ENCODE results near the gene FAM241B.

FAM241B gene

DNA sequence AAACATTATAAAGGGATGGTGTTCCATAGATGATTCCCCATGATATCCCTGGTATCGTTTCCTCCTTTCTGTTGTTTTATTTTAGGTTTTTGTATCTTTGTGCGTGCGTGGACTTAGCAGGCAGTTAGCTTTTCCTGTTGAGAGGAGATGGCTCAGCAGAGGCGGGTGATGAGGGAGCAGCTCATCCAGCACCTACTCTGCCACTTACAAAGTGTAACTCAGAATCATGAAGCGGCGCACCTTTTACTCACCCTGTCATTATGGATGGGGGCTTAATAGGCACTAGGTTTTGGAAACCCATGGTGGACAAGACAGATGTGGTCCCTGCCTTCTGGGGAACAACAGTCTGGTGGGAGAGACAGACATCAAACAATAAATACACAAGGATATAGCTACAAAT is 17.1 kb downstream of the FAM241B start:
- no peak for TF ChIP-seq CTCF (IDR thresholded peaks at IDR 0.05; ENCODE audit: low read depth, low read length)
- in situ Hi-C loops (cut with HindIII; ENCODE audit: low sequenced_read_pairs): no loop called here
- no peak for DNase-seq (ENCODE audit: low read depth, low spot score)
- no peak overlapping the region for H3K4me3 ChIP-seq (ENCODE audit: low read depth, low read length)

DNA sequence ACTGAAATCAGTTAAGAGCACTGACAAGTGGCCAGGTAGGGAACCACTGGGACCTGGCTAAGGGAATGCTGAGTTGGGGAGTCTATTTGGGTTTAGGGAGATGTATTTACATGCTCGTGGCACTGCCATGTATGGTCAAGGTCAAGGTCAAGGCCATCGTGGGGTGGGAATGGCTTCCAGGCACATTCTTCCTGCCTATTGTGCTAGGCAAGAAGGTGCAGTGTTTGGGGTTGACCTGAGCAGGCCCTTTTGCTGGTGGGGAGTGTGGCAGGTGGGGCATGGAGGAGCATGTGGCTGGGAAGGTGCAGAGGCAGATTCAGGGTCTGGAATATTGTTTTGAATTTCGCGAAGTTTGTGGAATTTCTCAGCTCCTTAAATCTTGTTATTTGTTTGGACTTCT is 17.8 kb downstream of the FAM241B start:
- DNase-seq (ENCODE audit: low read depth, low spot score): no peak
- in situ Hi-C loops (cut with HindIII; ENCODE audit: low sequenced_read_pairs): no loop called here
- no peak overlapping the region for H3K4me3 ChIP-seq (ENCODE audit: low read depth, low read length)
- no peak for TF ChIP-seq CTCF (IDR thresholded peaks at IDR 0.05; ENCODE audit: low read depth, low read length)

DNA sequence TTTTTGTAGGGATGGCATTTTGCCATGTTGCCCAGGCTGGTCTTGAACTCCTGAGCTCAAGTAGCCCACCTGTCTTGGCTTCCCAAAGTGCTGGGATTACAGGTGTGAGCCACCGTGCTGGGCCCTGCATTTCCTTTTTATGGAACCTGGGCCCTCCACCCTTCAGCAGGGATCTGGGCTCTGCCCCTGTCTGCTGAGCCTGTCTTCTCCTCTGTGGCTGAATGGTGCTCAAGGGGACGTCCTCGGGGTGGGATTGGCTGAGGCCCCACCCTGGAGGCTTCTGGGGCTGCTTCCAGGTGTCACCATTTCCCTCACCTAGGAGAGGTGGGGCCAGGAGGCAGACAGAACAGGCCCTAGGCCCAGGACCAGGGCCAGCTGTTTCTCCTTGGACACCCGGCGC is 18.4 kb downstream of the FAM241B start:
- in situ Hi-C loops (cut with HindIII; ENCODE audit: low sequenced_read_pairs): no loop called here
- TF ChIP-seq CTCF (IDR thresholded peaks at IDR 0.05; ENCODE audit: low read depth, low read length): no peak
- no peak for DNase-seq (ENCODE audit: low read depth, low spot score)
- H3K4me3 ChIP-seq (ENCODE audit: low read depth, low read length): no peak overlapping the region

GRCh38 chr10:69649786-69650550 is 19.9 kb downstream of the FAM241B start:
- TF ChIP-seq CTCF (IDR thresholded peaks at IDR 0.05; ENCODE audit: low read depth, low read length): peak; percentile 24
- no peak for DNase-seq (ENCODE audit: low read depth, low spot score)
- H3K4me3 ChIP-seq (ENCODE audit: low read depth, low read length): no peak overlapping the region
- in situ Hi-C loops (cut with HindIII; ENCODE audit: low sequenced_read_pairs): no loop called here

DNA sequence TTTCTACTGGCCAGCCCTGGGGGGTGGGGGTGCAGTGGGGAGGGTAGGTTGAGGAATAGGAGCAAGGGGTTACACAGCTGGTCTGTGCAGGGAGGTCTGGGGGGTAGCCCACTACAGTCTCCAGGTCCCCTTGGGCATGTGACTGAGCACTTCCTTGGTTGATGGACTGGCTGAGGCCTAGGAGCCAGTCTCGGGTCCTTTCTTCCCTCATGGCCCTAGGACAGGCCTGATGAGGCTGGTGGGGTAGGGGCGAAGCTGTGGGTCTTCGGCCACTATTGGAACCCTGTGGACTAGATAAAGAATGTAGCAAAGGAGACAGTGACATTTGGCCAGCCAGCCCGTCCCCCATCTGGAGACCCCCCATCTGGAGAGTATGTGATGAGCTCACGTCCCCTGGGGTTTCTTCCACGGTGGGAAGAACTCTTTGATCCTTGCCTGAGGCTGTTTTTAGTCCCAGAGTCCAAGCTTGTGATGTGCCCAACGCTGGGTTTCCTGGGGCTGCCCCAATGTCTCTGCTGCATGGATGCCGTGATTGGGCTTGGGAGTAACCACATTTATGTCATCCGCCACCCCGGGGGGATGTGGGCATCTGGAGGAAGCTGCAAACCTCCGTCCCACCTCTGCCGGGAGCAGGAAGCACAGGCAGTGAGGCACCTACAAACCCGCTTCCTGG is 20.7 kb downstream of the FAM241B start:
- H3K4me3 ChIP-seq (ENCODE audit: low read depth, low read length): no peak overlapping the region
- TF ChIP-seq CTCF (IDR thresholded peaks at IDR 0.05; ENCODE audit: low read depth, low read length): no peak
- in situ Hi-C loops (cut with HindIII; ENCODE audit: low sequenced_read_pairs): no loop called here
- DNase-seq (ENCODE audit: low read depth, low spot score): peak; percentile 53

GRCh38 chr10:69651362-69651761 is 21.3 kb downstream of the FAM241B start:
- in situ Hi-C loops (cut with HindIII; ENCODE audit: low sequenced_read_pairs): no loop called here
- no peak overlapping the region for H3K4me3 ChIP-seq (ENCODE audit: low read depth, low read length)
- no peak for TF ChIP-seq CTCF (IDR thresholded peaks at IDR 0.05; ENCODE audit: low read depth, low read length)
- DNase-seq (ENCODE audit: low read depth, low spot score): no peak

Data from astrocyte of the spinal cord (primary cell).